GM08714 (cell line): ENCODE measurements around the gene PODXL2.

Experiments used
- H3K4me3 ChIP-seq: fragments of 200-500 bp; sonication (Bioruptor generic); 2 replicates; pipeline ENCODE4 v1.5.1; 2014; ENCODE audit warnings: mild to moderate bottlenecking, low read length, inconsistent platforms
- ZNF274 ChIP-seq: IDR thresholded peaks from 2 replicates; pipeline ENCODE4 v1.6.1; 2012; ENCODE audit warnings: mild to moderate bottlenecking, low read depth, low read length

The PODXL2 gene

GRCh38 chr3:127718916-127719290 lies 89.9 kb downstream of the PODXL2 start:
- no peak for TF ChIP-seq ZNF274
- no peak overlapping the region for H3K4me3 ChIP-seq

DNA sequence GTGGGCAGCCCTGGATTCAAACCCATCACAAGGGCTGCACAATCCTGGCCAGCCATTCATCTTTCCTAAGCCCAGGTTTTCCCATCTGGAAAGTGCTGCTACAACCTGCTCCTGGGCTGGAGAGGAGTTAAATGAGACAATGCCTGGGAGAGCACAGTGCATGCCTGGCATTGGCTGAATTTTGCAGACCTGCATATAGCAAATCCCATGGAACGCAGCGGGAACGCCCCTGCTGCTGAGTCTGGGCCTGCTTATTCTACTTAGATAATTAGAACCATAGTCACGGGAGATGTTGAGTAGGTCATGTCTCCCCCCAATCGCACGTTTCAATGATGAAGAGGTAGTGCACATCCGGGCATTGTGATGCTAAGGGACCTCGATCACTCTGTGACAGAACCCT lies 90.4 kb downstream of the PODXL2 start:
- TF ChIP-seq ZNF274 = no peak
- H3K4me3 ChIP-seq = no peak overlapping the region

DNA sequence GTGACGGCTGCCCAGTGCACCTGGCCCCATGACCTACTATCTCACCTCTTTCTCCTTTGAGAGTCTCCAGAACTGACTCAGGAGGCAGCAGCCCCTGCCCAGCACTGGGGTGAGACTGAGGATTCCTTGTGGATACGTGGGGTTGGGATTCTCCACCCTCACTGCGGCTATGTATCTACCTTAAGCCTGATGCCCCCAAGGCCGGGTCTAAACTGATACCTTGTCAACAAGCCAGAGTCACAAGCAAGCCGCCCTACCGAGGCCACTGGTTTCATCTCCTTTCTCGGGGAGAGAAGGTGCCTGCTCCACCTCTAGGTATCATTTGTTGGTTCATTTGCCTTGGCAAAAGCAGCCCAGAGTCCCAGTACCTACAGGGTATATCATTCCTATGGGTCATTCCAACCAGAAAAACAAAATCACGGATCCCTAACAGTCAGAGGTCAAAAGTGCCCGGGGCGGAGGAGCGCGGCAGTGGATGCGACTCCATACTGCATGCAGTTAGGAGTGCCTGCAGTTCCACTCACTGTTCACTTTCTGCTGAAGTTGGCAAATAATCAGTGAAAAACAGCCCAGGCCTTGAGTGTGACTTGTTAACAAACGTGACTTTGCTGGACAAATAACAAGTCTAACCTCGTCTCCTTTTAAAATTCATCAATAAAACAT lies 91.3 kb downstream of the PODXL2 start:
- TF ChIP-seq ZNF274 = no peak
- H3K4me3 ChIP-seq = no peak overlapping the region

- H3K4me3 ChIP-seq = no peak overlapping the region
- TF ChIP-seq ZNF274 = no peak
Observed at GRCh38 chr3:127720985-127721935, 92.3 kb downstream of the PODXL2 start.

GRCh38 chr3:127722091-127722784 lies 93.3 kb downstream of the PODXL2 start:
- H3K4me3 ChIP-seq = no peak overlapping the region
- TF ChIP-seq ZNF274 = no peak
